Kidney glomerular epithelial cell (primary cell): ENCODE measurements around the gene ASCL3.
"Not testable (repeated sequence)": the region's sequence is repeated elsewhere in the genome, so short reads cannot be mapped to it uniquely, and the experiment has no call there.

ENCODE experiments used
- DNase-seq: peaks from one replicate; lab custom pipeline; 2025; lab: John Stamatoyannopoulos, UW

The ASCL3 gene

GRCh38 chr11:8947230-8947943 lies 4.6 kb upstream of the ASCL3 start:
- DNase-seq = no peak

- no peak for DNase-seq
These were observed 1.3 kb downstream of the ASCL3 start for GRCh38 chr11:8941341-8942103.

- DNase-seq = no peak
These were observed 5.2 kb downstream of the ASCL3 start for GRCh38 chr11:8937659-8938058.

- peak; percentile 0 for DNase-seq
These were observed 5.7 kb downstream of the ASCL3 start for GRCh38 chr11:8937159-8937558.

GRCh38 chr11:8935789-8936188 lies 7.0 kb downstream of the ASCL3 start:
- not testable (repeated sequence) for DNase-seq

- DNase-seq = peak; percentile 7
These were observed 7.9 kb downstream of the ASCL3 start for GRCh38 chr11:8934742-8935488.

- no peak for DNase-seq
These were observed 8.9 kb downstream of the ASCL3 start for GRCh38 chr11:8933931-8934330.

- no peak for DNase-seq
These were observed 10.1 kb downstream of the ASCL3 start, which contains the start of gene C11orf16 for GRCh38 chr11:8932564-8933180. TSS of gene C11orf16 (minus strand) at chr11:8932947. CDS start at chr11:8932308, 639 bp downstream.

- DNase-seq = no peak
These were observed 12.2 kb downstream of the ASCL3 start for GRCh38 chr11:8930456-8931175.

- DNase-seq = no peak
These were observed 13.7 kb downstream of the ASCL3 start for GRCh38 chr11:8928981-8929615.

- no peak for DNase-seq
These were observed 14.6 kb downstream of the ASCL3 start for GRCh38 chr11:8928205-8928604.

- DNase-seq = no peak
These were observed 15.6 kb downstream of the ASCL3 start for GRCh38 chr11:8927233-8927632.

- DNase-seq = no peak
These were observed 16.6 kb downstream of the ASCL3 start for GRCh38 chr11:8926236-8926635.

GRCh38 chr11:8925711-8926110 lies 17.1 kb downstream of the ASCL3 start:
- DNase-seq = no peak

- DNase-seq = no peak
These were observed 20.1 kb downstream of the ASCL3 start for GRCh38 chr11:8922691-8923090.

- peak; percentile 92 for DNase-seq
These were observed 25.5 kb downstream of the ASCL3 start for GRCh38 chr11:8917157-8917825.

- DNase-seq = no peak
These were observed 28.2 kb downstream of the ASCL3 start for GRCh38 chr11:8914661-8915018.

GRCh38 chr11:8913961-8914660 lies 28.7 kb downstream of the ASCL3 start:
- DNase-seq = peak; percentile 64

GRCh38 chr11:8911029-8911823 lies 31.6 kb downstream of the ASCL3 start, which contains the start of gene AKIP1:
TSS of gene AKIP1 (plus strand) at chr11:8911189. CDS start at chr11:8911450, 261 bp downstream.
- DNase-seq = peak; percentile 85
